ENCODE data around the gene SEPTIN3.

SEPTIN3 gene

GRCh38 chr22:41969110-41969646 is at the start of gene SEPTIN3:
TSS of gene SEPTIN3 (plus strand) at chr22:41969443. CDS start at chr22:41971493, 2,050 bp downstream.
- no peak for DNase-seq (ENCODE audit: low read depth)

- DNase-seq (ENCODE audit: low read depth), result no peak
Measured at GRCh38 chr22:41920271-41920976, 48.8 kb upstream of the SEPTIN3 start.

GRCh38 chr22:41922328-41922727 is 46.9 kb upstream of the SEPTIN3 start:
- no peak for DNase-seq (ENCODE audit: low read depth)

- no peak for DNase-seq (ENCODE audit: low read depth)
Measured at GRCh38 chr22:41922940-41923594, 46.2 kb upstream of the SEPTIN3 start.

- no peak for DNase-seq (ENCODE audit: low read depth)
Measured at GRCh38 chr22:41923595-41924276, 45.5 kb upstream of the SEPTIN3 start.

GRCh38 chr22:41925783-41926460 is 43.3 kb upstream of the SEPTIN3 start:
- DNase-seq (ENCODE audit: low read depth), result peak; percentile 58

GRCh38 chr22:41927813-41928212 is 41.4 kb upstream of the SEPTIN3 start:
- no peak for DNase-seq (ENCODE audit: low read depth)

GRCh38 chr22:41928593-41929417 is 40.4 kb upstream of the SEPTIN3 start:
- DNase-seq (ENCODE audit: low read depth), result no peak

- DNase-seq (ENCODE audit: low read depth), result no peak
Measured at GRCh38 chr22:41929418-41929810, 39.8 kb upstream of the SEPTIN3 start.

GRCh38 chr22:41931701-41932269 is 37.5 kb upstream of the SEPTIN3 start:
- no peak for DNase-seq (ENCODE audit: low read depth)

- no peak for DNase-seq (ENCODE audit: low read depth)
Measured at GRCh38 chr22:41932353-41932752, 36.9 kb upstream of the SEPTIN3 start.

GRCh38 chr22:41933411-41934177 is 35.6 kb upstream of the SEPTIN3 start:
- no peak for DNase-seq (ENCODE audit: low read depth)

- DNase-seq (ENCODE audit: low read depth), result no peak
Measured at GRCh38 chr22:41934284-41935014, 34.8 kb upstream of the SEPTIN3 start.

- DNase-seq (ENCODE audit: low read depth), result no peak
Measured at GRCh38 chr22:41935015-41935351, 34.3 kb upstream of the SEPTIN3 start.

GRCh38 chr22:41935509-41935908 is 33.7 kb upstream of the SEPTIN3 start:
- no peak for DNase-seq (ENCODE audit: low read depth)

GRCh38 chr22:41936894-41937169 is 32.4 kb upstream of the SEPTIN3 start:
- DNase-seq (ENCODE audit: low read depth), result no peak

- no peak for DNase-seq (ENCODE audit: low read depth)
Measured at GRCh38 chr22:41939981-41940831, 29.0 kb upstream of the SEPTIN3 start.

- DNase-seq (ENCODE audit: low read depth), result peak; percentile 62
Measured at GRCh38 chr22:41940832-41941765, 28.1 kb upstream of the SEPTIN3 start.

All from CMK (cell line).